Stimulated activated naive CD8-positive, alpha-beta T cell treated with anti-CD3 and anti-CD28 coated beads, Interleukin-15, Interleukin-2, amounts not matched to agents 100 ng/mL and 50 ng/mL, for 24 hours (primary cell): Measurements from ENCODE around the gene SLC9A3.

Experiments used
- H3K27ac Mint-ChIP-seq: one replicate; pipeline ENCODE4 v1.8.0; 2021; ENCODE audit warnings: mild to moderate bottlenecking, mixed read lengths
- H3K27me3 Mint-ChIP-seq: one replicate; pipeline ENCODE4 v1.8.0; 2021; ENCODE audit warnings: mixed read lengths
- H3K36me3 Mint-ChIP-seq: one replicate; pipeline ENCODE4 v1.8.0; 2021; ENCODE audit warnings: low read depth, mixed read lengths
- H3K4me1 Mint-ChIP-seq: one replicate; pipeline ENCODE4 v1.8.0; 2021; ENCODE audit warnings: low read depth, mixed read lengths
- H3K4me3 Mint-ChIP-seq: one replicate; pipeline ENCODE4 v1.8.0; 2021; ENCODE audit warnings: mild to moderate bottlenecking, mixed read lengths
- H3K9me3 Mint-ChIP-seq: one replicate; pipeline ENCODE4 v1.8.0; 2021; ENCODE audit warnings: mixed read lengths

SLC9A3 gene

GRCh38 chr5:545641-546375, 21.6 kb upstream of the SLC9A3 start:
- peaks cover 3% of the 10 kb centered on the region for H3K9me3 Mint-ChIP-seq
- H3K4me3 Mint-ChIP-seq: no peak overlapping the region
- no peak overlapping the region for H3K27ac Mint-ChIP-seq
- peaks cover 27% of the 10 kb centered on the region for H3K27me3 Mint-ChIP-seq
- no peaks in the 10 kb centered on the region for H3K36me3 Mint-ChIP-seq
- peaks cover 29% of the 10 kb centered on the region for H3K4me1 Mint-ChIP-seq

- H3K27me3 Mint-ChIP-seq: peaks cover 23% of the 10 kb centered on the region
- no peak overlapping the region for H3K27ac Mint-ChIP-seq
- H3K9me3 Mint-ChIP-seq: no peaks in the 10 kb centered on the region
- peaks cover 29% of the 10 kb centered on the region for H3K4me1 Mint-ChIP-seq
- H3K36me3 Mint-ChIP-seq: no peaks in the 10 kb centered on the region
- peak overlapping the region; percentile 23 for H3K4me3 Mint-ChIP-seq
These were observed 20.6 kb upstream of the SLC9A3 start for GRCh38 chr5:544675-545355.

GRCh38 chr5:543755-544674, 19.8 kb upstream of the SLC9A3 start:
- Mint-ChIP-seq H3K4me3 (peak overlapping the region; percentile 31), H3K4me1 (peaks cover 29% of the 10 kb centered on the region), H3K36me3 (no peaks in the 10 kb centered on the region), H3K27ac (peak overlapping the region; percentile 40), H3K9me3 (no peaks in the 10 kb centered on the region), H3K27me3 (peaks cover 18% of the 10 kb centered on the region)

- H3K4me1 Mint-ChIP-seq: peaks cover 29% of the 10 kb centered on the region
These were observed 19.1 kb upstream of the SLC9A3 start for GRCh38 chr5:543351-543750.

GRCh38 chr5:542319-543311, 18.4 kb upstream of the SLC9A3 start:
- no peak overlapping the region for H3K27ac Mint-ChIP-seq
- H3K4me3 Mint-ChIP-seq: no peak overlapping the region
- peaks cover 25% of the 10 kb centered on the region for H3K4me1 Mint-ChIP-seq
- H3K9me3 Mint-ChIP-seq: no peaks in the 10 kb centered on the region
- no peaks in the 10 kb centered on the region for H3K36me3 Mint-ChIP-seq
- H3K27me3 Mint-ChIP-seq: peaks cover 12% of the 10 kb centered on the region

More at GRCh38 chr5:543351-543750, 19.1 kb upstream of the SLC9A3 start:
- Mint-ChIP-seq H3K9me3 (no peaks in the 10 kb centered on the region), H3K36me3 (no peaks in the 10 kb centered on the region), H3K27ac (no peak overlapping the region), H3K27me3 (peaks cover 15% of the 10 kb centered on the region), H3K4me3 (no peak overlapping the region)

- Mint-ChIP-seq H3K4me3 (no peak overlapping the region), H3K9me3 (no peaks in the 10 kb centered on the region), H3K27ac (no peak overlapping the region), H3K4me1 (peaks cover 25% of the 10 kb centered on the region), H3K36me3 (no peaks in the 10 kb centered on the region), H3K27me3 (peaks cover 12% of the 10 kb centered on the region)
These were observed 17.5 kb upstream of the SLC9A3 start for GRCh38 chr5:541539-542318.

GRCh38 chr5:540906-541538, 16.8 kb upstream of the SLC9A3 start:
- Mint-ChIP-seq H3K27me3 (peaks cover 15% of the 10 kb centered on the region), H3K36me3 (no peaks in the 10 kb centered on the region), H3K27ac (no peak overlapping the region), H3K4me3 (no peak overlapping the region), H3K9me3 (no peaks in the 10 kb centered on the region), H3K4me1 (peaks cover 25% of the 10 kb centered on the region)

GRCh38 chr5:540071-540905, 16.0 kb upstream of the SLC9A3 start:
- Mint-ChIP-seq H3K4me1 (peaks cover 24% of the 10 kb centered on the region), H3K4me3 (no peak overlapping the region), H3K27me3 (peaks cover 15% of the 10 kb centered on the region), H3K9me3 (no peaks in the 10 kb centered on the region), H3K36me3 (no peaks in the 10 kb centered on the region), H3K27ac (no peak overlapping the region)

GRCh38 chr5:539469-540070, 15.3 kb upstream of the SLC9A3 start:
- no peaks in the 10 kb centered on the region for H3K36me3 Mint-ChIP-seq
- no peaks in the 10 kb centered on the region for H3K9me3 Mint-ChIP-seq
- H3K4me1 Mint-ChIP-seq: peaks cover 19% of the 10 kb centered on the region
- H3K27me3 Mint-ChIP-seq: peaks cover 15% of the 10 kb centered on the region
- no peak overlapping the region for H3K27ac Mint-ChIP-seq
- no peak overlapping the region for H3K4me3 Mint-ChIP-seq

- Mint-ChIP-seq H3K4me1 (peaks cover 12% of the 10 kb centered on the region), H3K27me3 (peaks cover 15% of the 10 kb centered on the region), H3K27ac (no peak overlapping the region)
These were observed 14.7 kb upstream of the SLC9A3 start for GRCh38 chr5:538801-539468.

GRCh38 chr5:538271-538771, 14.1 kb upstream of the SLC9A3 start:
- H3K4me3 Mint-ChIP-seq: no peak overlapping the region
- H3K27me3 Mint-ChIP-seq: peaks cover 15% of the 10 kb centered on the region
- H3K9me3 Mint-ChIP-seq: no peaks in the 10 kb centered on the region
- peaks cover 6% of the 10 kb centered on the region for H3K4me1 Mint-ChIP-seq
- no peak overlapping the region for H3K27ac Mint-ChIP-seq
- no peaks in the 10 kb centered on the region for H3K36me3 Mint-ChIP-seq

More at GRCh38 chr5:538801-539468, 14.7 kb upstream of the SLC9A3 start:
- no peak overlapping the region for H3K4me3 Mint-ChIP-seq
- H3K9me3 Mint-ChIP-seq: no peaks in the 10 kb centered on the region
- no peaks in the 10 kb centered on the region for H3K36me3 Mint-ChIP-seq
